Kidney epithelial cell (primary cell): Measurements from ENCODE around the gene RUFY4. TPM values are rescaled to one million over a fixed set of nuclear protein-coding genes. Genes with fewer than 3 reads are reported as not detected.

Experiments
- DNase-seq: peaks from one replicate; pipeline ENCODE4 v3.0.0-alpha.2; 2010; ENCODE audit warnings: low read depth
- H3K27me3 ChIP-seq: 2 replicates; pipeline ENCODE4 v1.6.0; 2011; ENCODE audit warnings: low read length; ENCODE audit not compliant: control insufficient read depth, insufficient read depth
- H3K36me3 ChIP-seq: 2 replicates; pipeline ENCODE4 v1.5.1; 2011; ENCODE audit warnings: low read length; ENCODE audit not compliant: control insufficient read depth, insufficient read depth
- H3K4me3 ChIP-seq: 2 replicates; pipeline ENCODE4 v1.5.1; 2011; ENCODE audit warnings: low read depth, mild to moderate bottlenecking, control low read depth, low read length
- total RNA-seq: library from RNA; depleted of rRNA; stranded (reverse); fragments of >200 nt; gene quantifications from 2 replicates; pipeline ENCODE4 v1.2.3, GENCODE V29; 2015
- TF ChIP-seq, protein P1 (sequence below): IDR thresholded peaks from 2 replicates; pipeline ENCODE4 v1.5.1; 2011; ENCODE audit warnings: mild to moderate bottlenecking, moderate library complexity, low read length, control low read depth, inconsistent platforms; ENCODE audit not compliant: insufficient read depth, poor library complexity, severe bottlenecking

RUFY4 gene
- total RNA-seq, 1 donor from 2014 or later = not detected

DNA sequence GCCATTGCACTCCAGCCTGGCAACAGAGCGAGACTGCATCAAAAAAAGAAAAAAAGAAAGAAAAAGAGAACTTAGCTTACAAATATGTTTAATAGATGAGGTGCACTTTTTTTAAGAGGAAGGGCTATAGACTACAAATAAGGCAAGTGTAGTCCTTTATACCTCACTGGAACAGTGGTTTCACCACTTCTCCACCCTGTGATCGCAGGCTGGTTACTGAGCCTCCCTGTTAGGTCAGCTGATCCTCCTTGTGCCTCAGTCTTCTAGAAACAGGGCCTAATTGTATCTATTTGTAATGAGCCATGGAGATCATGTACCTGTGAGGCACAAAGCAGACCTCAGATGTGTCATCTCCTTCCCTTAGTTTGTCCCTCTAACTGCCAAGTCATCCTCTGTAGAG is 61.3 kb downstream of the RUFY4 start:
- Histone ChIP-seq H3K27me3 (peaks cover 17% of the 10 kb centered on the region), H3K36me3 (no peaks in the 10 kb centered on the region)
- TF ChIP-seq, protein P1, sequence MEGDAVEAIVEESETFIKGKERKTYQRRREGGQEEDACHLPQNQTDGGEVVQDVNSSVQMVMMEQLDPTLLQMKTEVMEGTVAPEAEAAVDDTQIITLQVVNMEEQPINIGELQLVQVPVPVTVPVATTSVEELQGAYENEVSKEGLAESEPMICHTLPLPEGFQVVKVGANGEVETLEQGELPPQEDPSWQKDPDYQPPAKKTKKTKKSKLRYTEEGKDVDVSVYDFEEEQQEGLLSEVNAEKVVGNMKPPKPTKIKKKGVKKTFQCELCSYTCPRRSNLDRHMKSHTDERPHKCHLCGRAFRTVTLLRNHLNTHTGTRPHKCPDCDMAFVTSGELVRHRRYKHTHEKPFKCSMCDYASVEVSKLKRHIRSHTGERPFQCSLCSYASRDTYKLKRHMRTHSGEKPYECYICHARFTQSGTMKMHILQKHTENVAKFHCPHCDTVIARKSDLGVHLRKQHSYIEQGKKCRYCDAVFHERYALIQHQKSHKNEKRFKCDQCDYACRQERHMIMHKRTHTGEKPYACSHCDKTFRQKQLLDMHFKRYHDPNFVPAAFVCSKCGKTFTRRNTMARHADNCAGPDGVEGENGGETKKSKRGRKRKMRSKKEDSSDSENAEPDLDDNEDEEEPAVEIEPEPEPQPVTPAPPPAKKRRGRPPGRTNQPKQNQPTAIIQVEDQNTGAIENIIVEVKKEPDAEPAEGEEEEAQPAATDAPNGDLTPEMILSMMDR = no peak

DNA sequence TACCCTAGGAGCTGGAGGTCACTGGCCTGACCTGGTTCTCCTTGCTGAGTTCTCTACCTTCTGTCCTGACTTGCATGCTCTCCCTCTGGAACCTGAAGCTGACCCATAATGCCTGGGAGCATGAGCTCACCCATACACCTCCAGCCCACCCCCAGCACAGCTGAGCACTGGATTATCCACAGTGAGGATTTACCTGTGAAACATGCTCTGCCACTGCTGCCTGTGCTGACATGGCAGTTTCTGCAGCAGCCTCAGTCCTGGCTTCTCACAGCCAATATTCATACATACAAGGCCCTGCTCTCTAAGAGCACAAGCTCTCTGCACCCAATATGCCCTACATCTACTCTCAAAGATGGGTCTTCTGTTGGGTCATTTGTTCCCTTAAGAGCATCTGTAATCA is 61.8 kb downstream of the RUFY4 start:
- no peaks in the 10 kb centered on the region for H3K36me3 ChIP-seq
- TF ChIP-seq, protein P1 = no peak
- peaks cover 16% of the 10 kb centered on the region for H3K27me3 ChIP-seq
- no peak overlapping the region for H3K4me3 ChIP-seq
- DNase-seq = no peak

More for the DNA sequence above, 61.3 kb downstream of the RUFY4 start:
- H3K4me3 ChIP-seq = no peak overlapping the region
- no peak for DNase-seq

DNA sequence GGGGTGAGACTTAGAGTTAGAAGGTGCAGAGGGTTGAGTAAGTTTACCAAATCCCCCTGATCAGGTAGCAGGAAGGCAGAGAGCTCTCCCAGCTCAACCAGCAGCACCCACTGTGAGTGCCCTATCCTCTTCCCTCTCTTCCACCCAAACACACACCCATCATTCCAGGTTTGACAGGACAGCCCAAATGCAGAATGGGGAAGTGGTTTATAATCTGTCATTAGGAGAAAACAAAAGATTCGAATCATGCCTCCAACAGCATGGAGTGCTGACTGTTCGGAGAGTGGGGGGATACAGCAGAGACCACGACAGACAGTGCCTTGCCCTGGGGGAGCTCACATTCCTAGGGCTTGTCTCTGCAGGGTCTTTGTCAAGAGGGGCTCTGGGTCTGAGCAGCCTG is 68.5 kb downstream of the RUFY4 start:
- no peak for DNase-seq
- no peaks in the 10 kb centered on the region for H3K36me3 ChIP-seq
- TF ChIP-seq, protein P1 = no peak
- H3K4me3 ChIP-seq = no peak overlapping the region
- H3K27me3 ChIP-seq = peaks cover 15% of the 10 kb centered on the region

DNA sequence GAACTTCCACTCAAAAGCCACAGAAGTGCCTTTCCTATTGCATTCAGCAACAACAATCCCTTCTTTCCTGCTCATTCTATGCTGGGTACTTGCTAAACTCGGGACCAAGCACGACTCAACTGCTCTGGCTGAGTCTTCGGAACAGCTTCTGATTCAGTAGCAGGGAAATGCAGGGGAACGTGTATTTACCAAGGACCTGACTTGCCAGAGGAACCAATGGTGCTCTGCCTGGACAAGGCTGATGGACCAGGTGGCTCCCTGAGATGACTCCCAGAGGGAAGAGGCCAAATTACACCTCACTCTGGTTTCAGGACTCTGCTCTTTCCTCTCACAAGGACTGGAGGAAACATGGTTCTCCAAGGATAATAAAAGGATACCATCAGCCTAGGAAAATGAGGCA is 69.0 kb downstream of the RUFY4 start:
- Histone ChIP-seq H3K36me3 (no peaks in the 10 kb centered on the region), H3K4me3 (no peak overlapping the region), H3K27me3 (peaks cover 18% of the 10 kb centered on the region)
- no peak for DNase-seq
- TF ChIP-seq, protein P1 = no peak

Other genes with a start within 250 kb of the RUFY4 start
- gene TNS1, start 66.3 kb upstream of the RUFY4 start, total RNA-seq = 54.5 and 70.6 TPM in 2 replicates
- gene CXCR2, start 56.8 kb downstream of the RUFY4 start, total RNA-seq = not detected in 2 replicates
- not detected in 2 replicates for gene CXCR1, start 97.7 kb downstream of the RUFY4 start, total RNA-seq
- 387 and 464 TPM in 2 replicates for gene ARPC2, start 147.9 kb downstream of the RUFY4 start, total RNA-seq
- gene GPBAR1, start 191.8 kb downstream of the RUFY4 start, total RNA-seq = 0.92 TPM in 1 of 2 replicates, not detected in the other
- gene AAMP, start 200.9 kb downstream of the RUFY4 start, total RNA-seq = 173 and 174 TPM in 2 replicates
- gene PNKD, start 201.3 kb downstream of the RUFY4 start, total RNA-seq = 36.8 and 45.4 TPM in 2 replicates
- 155 and 160 TPM in 2 replicates for gene TMBIM1, start 223.2 kb downstream of the RUFY4 start, total RNA-seq